T47D (cell line): ENCODE results near the gene RNF141.

Experiments used
- DNase-seq, 2 experiments: peaks; one replicate each; pipeline versions ENCODE4 v3.0.0 to v3.0.0-alpha.2; 2011 to 2012; ENCODE audit warnings: low read depth in 1 of 2, low spot score in 1 of 2
- JUND ChIP-seq: IDR thresholded peaks from 2 replicates; pipeline ENCODE4 v1.6.1; 2012; ENCODE audit warnings: low read depth
- in situ Hi-C: cut with HindIII; loops from 2 replicates; pipeline ENCODE4 v1.10.0; 2016; ENCODE audit warnings: low sequenced_read_pairs, low pct_unique_long_range_greater_than_20kb

Gene RNF141

GRCh38 chr11:10540915-10541560, at the start of gene RNF141:
TSS of gene RNF141 (minus strand) at chr11:10541187. CDS start at chr11:10534158, 7,029 bp downstream.
- peak; percentile 61 to 92 for DNase-seq
- no peak for TF ChIP-seq JUND
- in situ Hi-C loops: no loop called here

DNA sequence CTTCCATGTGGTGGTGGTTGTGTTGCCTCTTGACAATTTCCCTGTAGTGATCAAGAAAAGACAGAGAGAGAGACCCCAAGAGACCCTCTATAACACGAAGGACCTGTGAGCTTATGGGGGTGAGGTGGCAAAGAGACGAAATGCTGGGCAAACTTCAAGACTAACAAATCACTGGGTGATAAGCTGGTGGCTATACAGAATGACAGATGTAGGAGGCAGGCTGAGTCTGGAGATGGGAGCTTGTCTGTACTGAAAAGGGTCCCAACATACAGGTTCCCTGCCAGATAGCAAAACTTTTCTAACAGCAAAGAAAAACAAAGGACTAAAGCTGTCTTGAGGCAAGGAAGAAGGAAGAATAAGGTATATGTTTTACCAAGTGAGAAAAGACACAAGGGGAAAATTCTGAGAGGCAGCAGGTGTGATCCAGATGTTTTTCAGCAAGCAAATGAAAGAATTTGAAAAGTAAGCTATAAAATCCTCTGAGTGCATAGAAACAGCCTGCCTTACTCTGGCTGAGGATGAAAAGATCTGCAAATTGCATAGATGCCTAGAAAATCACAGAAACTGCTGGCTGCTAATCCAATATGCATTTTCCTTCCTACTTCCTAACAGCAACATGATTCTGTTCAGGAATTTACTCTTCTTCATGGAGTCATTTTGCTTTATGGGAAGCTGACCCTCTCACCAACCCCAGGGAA, 49.4 kb upstream of the RNF141 start:
- no peak for DNase-seq
- no peak for TF ChIP-seq JUND
- in situ Hi-C loops: no loop called here

DNA sequence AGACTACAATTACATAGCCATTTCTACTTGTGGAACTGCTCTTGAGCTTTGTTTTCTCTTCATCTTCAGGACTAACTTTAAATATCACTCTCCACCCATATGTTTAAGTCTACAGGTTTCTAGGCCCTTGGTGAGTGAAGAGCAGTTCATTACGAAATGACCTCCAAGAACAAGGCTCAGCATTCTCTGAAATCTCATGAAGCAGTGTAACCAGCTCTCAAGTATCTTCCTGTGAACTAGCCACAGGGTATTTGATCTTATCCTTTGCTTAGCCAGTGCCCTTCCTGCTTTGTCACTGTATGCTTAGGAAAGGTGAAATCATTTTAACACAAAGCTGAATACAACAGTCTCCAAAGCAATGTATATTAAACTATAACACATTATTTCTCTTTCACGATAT, 47.9 kb upstream of the RNF141 start:
- in situ Hi-C loops: no loop called here
- TF ChIP-seq JUND: no peak
- peak; percentile 16 to 81 for DNase-seq

GRCh38 chr11:10587995-10588394, 47.0 kb upstream of the RNF141 start:
- TF ChIP-seq JUND: no peak
- DNase-seq: no peak
- in situ Hi-C loops: no loop called here

DNA sequence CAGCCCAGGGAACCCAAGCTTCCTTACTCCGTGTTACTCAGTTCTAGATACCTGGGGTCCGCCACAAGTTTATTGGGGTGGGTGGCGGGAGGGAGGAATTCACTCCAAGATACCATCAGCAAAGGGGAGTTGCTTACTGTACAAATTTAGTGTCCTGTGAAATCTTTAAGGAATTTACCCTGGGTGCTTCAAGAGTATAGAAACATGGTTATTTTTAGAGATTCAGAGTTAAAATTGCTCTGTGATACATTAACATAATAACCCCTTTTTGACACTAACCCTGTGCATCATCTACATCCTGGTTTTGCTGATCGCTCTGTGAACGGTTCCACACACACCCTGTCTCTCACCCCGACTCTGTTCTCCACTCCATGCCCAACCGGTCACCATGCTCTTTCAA, 46.4 kb upstream of the RNF141 start:
- no peak for DNase-seq
- in situ Hi-C loops: no loop called here
- TF ChIP-seq JUND: no peak

DNA sequence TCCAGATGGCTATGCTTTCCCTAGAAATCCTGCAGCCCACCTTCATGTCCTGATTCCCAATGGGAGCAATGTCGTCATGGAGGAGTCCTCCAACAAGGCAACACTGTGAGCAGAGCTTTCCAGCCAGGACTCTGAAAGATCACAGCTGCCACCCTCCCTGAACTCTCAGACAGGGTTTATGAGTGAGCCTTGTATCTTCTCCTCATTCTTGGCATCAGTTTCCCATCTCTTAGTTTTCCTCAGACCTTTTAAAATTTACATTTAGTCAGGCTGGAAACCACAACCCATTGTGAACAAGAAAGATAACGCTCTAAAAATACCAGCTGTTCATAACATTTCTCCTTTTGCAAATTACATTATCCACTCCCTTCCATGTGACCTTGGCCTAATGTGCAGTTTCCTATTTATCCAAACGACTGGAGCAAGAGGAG, 43.1 kb upstream of the RNF141 start:
- no peak for DNase-seq
- in situ Hi-C loops: no loop called here
- TF ChIP-seq JUND: no peak

- no peak for TF ChIP-seq JUND
- DNase-seq: no peak
- in situ Hi-C loops: no loop called here
Observed at GRCh38 chr11:10581481-10582019, 40.6 kb upstream of the RNF141 start.

DNA sequence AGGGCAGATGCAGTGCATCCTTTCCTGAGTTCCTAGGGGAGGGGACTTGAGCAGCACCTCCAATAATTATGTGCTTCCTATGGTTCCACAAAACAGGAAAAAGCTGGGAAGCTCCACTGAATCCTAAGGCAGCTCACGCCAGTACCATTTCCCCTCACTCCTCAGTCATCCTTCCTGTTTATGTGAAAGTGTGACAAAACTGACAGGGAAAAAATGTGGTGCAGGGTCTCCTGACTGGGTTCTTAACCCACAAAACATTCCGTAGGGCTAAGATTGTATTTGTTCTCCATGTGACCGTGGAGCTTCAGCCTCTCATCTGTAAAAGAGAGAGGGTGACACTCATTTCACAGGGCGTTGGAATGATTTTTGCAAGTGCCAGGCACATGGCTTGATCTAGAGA, 39.6 kb upstream of the RNF141 start:
- DNase-seq: no peak
- TF ChIP-seq JUND: no peak
- in situ Hi-C loops: no loop called here

DNA sequence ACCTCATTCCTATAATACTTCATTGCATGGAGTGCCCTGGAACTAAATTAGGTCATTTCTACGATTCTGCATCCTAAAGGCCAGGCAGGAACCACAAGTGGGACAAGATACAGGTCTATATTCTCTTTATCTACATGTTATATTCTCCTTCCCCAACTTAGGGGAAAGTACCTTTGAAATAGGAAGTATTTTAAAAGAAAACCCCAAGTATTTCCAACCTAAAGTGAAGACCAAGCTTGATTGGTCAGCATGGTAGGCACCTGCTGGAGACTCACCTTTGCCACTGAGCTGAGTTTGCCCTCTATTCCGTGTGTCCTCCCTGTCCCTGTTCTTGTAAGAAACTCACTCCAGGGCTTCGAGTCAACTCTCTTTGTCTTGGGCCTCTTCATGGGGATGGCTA, 38.7 kb upstream of the RNF141 start:
- in situ Hi-C loops: no loop called here
- no peak for DNase-seq
- no peak for TF ChIP-seq JUND

GRCh38 chr11:10576035-10576398, 35.0 kb upstream of the RNF141 start:
- DNase-seq: no peak
- no peak for TF ChIP-seq JUND
- in situ Hi-C loops: no loop called here

- no peak for TF ChIP-seq JUND
- DNase-seq: no peak
Observed at GRCh38 chr11:10575346-10576034, 34.5 kb upstream of the RNF141 start.

DNA sequence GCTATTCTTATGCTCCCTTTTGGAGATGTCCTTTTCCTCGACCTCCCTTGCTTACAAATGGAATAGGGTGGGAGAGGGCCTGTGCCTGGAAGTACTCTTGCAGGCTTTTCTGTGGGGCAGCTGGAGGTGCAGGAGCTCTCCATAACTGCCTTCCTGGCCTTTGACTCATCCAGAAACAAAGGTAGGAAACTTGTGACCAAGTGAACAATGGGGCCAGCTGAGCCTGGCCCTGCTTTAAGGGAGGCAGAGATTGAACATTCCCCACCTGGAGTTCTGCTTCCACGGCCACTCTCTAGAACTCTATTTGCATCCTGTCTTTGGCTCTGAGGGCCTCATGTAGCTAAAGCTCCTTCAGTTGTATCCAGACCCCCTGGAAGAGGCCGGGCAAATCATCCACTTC, 32.6 kb upstream of the RNF141 start:
- in situ Hi-C loops: no loop called here
- TF ChIP-seq JUND: no peak
- no peak for DNase-seq

More at GRCh38 chr11:10575346-10576034, 34.5 kb upstream of the RNF141 start:
- in situ Hi-C loops: no loop called here

GRCh38 chr11:10573028-10573427, 32.0 kb upstream of the RNF141 start:
- in situ Hi-C loops: no loop called here
- TF ChIP-seq JUND: no peak
- no peak for DNase-seq
